OCI-LY7 (cell line): Measurements from ENCODE around the gene TAF4. TPM values are rescaled to one million over a fixed set of nuclear protein-coding genes. Genes with fewer than 3 reads are reported as not detected.

Source experiments
- BruUV-seq: library from RNA; stranded (reverse); fragments of 400-500 nt; replicated peaks from 2 replicates; lab custom pipeline; 2021; lab: Mats Ljungman, UMichigan
- CTCF ChIA-PET: fragments of 300-600 bp; sonication (Branson Sonifier 250); formaldehyde crosslinking; loops from one replicate; lab custom pipeline; 2022; ENCODE audit warnings: antibody characterized with exemption; ENCODE audit not compliant: unreplicated experiment; lab: Charles Lee
- POLR2A ChIA-PET: fragments of 300-600 bp; sonication (Branson Sonifier 250); formaldehyde crosslinking; loops from one replicate; lab custom pipeline; 2022; ENCODE audit warnings: antibody characterized with exemption; lab: Charles Lee
- DNase-seq: peaks from one replicate; pipeline ENCODE4 v3.0.0-alpha.2; 2015; ENCODE audit warnings: low spot score
- H2AFZ ChIP-seq: fragments of 200-600 bp; sonication (generic), shearing (Covaris generic); 2 replicates; pipeline ENCODE4 v1.6.1; 2014; ENCODE audit warnings: mild to moderate bottlenecking, antibody characterized with exemption, low read length, moderate library complexity
- H3K27ac ChIP-seq: fragments of 200-600 bp; sonication (generic); 2 replicates; pipeline ENCODE4 v1.5.1; 2014; ENCODE audit warnings: mixed run types, low read depth, mild to moderate bottlenecking, moderate library complexity, low read length, inconsistent platforms; ENCODE audit not compliant: poor library complexity, severe bottlenecking
- H3K36me3 ChIP-seq: fragments of 200-600 bp; sonication (generic); 2 replicates; pipeline ENCODE4 v1.6.1; 2014; ENCODE audit warnings: mild to moderate bottlenecking, antibody characterized with exemption, low read length, moderate library complexity, mixed read lengths; ENCODE audit not compliant: insufficient read depth
- H3K4me1 ChIP-seq: fragments of 200-600 bp; sonication (generic); 2 replicates; pipeline ENCODE4 v1.5.1; 2014; ENCODE audit warnings: mild to moderate bottlenecking, low read length; ENCODE audit not compliant: insufficient read depth, poor library complexity, severe bottlenecking
- H3K4me2 ChIP-seq: fragments of 200-600 bp; sonication (generic); 2 replicates; pipeline ENCODE4 v1.6.1; 2014; ENCODE audit warnings: mild to moderate bottlenecking, low read length
- H3K4me3 ChIP-seq: fragments of 200-600 bp; sonication (generic); 2 replicates; pipeline ENCODE4 v1.5.1; 2014; ENCODE audit warnings: mild to moderate bottlenecking, low read depth, low read length; ENCODE audit not compliant: poor library complexity, severe bottlenecking
- H3K79me2 ChIP-seq: fragments of 200-600 bp; sonication (generic); 2 replicates; pipeline ENCODE4 v1.6.1; 2016; ENCODE audit warnings: low read depth, mild to moderate bottlenecking, low read length, moderate library complexity, mixed read lengths; ENCODE audit not compliant: insufficient read depth
- H3K9me2 ChIP-seq: fragments of 200-600 bp; sonication (generic); 2 replicates; pipeline ENCODE4 v1.6.1; 2016; ENCODE audit warnings: mild to moderate bottlenecking, low read length, mixed read lengths; ENCODE audit not compliant: insufficient read depth
- H3K9me3 ChIP-seq: fragments of 200-600 bp; sonication (generic); 2 replicates; pipeline ENCODE4 v1.6.1; 2014; ENCODE audit warnings: mild to moderate bottlenecking, mixed run types, low read length, mixed read lengths
- H4K20me1 ChIP-seq: fragments of 200-600 bp; sonication (generic); 2 replicates; pipeline ENCODE4 v1.6.1; 2014; ENCODE audit warnings: mild to moderate bottlenecking, antibody characterized with exemption, low read length, moderate library complexity, mixed read lengths; ENCODE audit not compliant: insufficient read depth
- EZH2phosphoT487 ChIP-seq: fragments of 200-600 bp; sonication (generic); IDR thresholded peaks from 2 replicates; pipeline ENCODE4 v1.6.1; 2018; ENCODE audit warnings: low read depth, borderline replicate concordance, mild to moderate bottlenecking, mixed run types, antibody characterized with exemption, low read length, moderate library complexity, mixed read lengths
- intact Hi-C: fragments of 100-400 bp; cut with micrococcal nuclease; formaldehyde crosslinking; loops from one replicate; pipeline ENCODE4 v1.10.0; 2022; ENCODE audit not compliant: unreplicated experiment
- total RNA-seq, 2 experiments: library from RNA; depleted of rRNA in 1 of 2; stranded (reverse); fragments of >200 nt in 1 of 2; shearing (Covaris generic) in 1 of 2; gene quantifications; 2 replicates each; pipeline ENCODE4 v1.2.3, GENCODE V29; 2014 to 2022
- TF ChIP-seq, protein P1 (sequence below): fragments of 200-600 bp; sonication (generic); conservative IDR thresholded peaks from 2 replicates; pipeline ENCODE4 v1.5.1; 2014; ENCODE audit warnings: mild to moderate bottlenecking, antibody characterized with exemption, low read length, moderate library complexity, mixed read lengths

TAF4 gene
- total RNA-seq, 2 experiments from 2014 or later: 11.2 to 38.9 TPM

DNA sequence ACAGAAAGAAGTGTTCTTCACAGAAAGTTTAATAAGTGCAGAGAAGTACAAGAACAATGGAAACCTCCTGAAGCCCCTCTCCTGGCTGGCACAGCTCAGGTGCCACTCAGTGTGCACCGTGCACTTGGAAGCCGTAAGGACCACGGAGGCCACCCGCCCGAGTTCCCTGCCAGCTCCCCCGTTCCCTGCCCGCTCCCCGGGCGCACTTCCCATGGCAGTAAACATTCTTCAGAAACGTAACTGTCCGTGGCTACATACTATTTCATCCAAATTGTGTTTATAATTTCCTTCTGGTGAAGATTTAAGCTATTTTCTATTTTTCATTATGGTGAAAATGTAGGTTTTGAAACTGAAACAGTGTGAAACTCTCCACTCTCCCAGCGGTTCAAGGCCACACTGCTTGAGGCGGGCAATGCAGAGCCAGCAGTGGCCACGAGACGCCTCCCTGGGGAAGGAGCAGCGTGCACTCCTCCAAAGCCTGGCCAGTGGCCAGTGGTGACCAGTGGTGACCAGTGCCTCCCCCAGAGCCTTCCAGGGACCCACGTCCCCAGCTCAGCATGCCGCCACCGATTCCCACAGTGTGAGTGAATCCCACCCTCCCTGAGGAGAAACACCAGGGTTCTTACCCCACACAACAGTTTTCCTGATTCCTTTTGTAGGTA is 46.4 kb downstream of the TAF4 start:
- peaks cover 37% of the 10 kb centered on the region for H3K79me2 ChIP-seq
- no peak overlapping the region for H3K4me2 ChIP-seq
- ChIA-PET POLR2A (interaction anchor here (0.6 kb wide), 1 partner anchor 217 kb away, joined by 3 read pairs; no protein-coding TSS in a partner anchor), CTCF (no interaction called here)
- TF ChIP-seq, protein P1, sequence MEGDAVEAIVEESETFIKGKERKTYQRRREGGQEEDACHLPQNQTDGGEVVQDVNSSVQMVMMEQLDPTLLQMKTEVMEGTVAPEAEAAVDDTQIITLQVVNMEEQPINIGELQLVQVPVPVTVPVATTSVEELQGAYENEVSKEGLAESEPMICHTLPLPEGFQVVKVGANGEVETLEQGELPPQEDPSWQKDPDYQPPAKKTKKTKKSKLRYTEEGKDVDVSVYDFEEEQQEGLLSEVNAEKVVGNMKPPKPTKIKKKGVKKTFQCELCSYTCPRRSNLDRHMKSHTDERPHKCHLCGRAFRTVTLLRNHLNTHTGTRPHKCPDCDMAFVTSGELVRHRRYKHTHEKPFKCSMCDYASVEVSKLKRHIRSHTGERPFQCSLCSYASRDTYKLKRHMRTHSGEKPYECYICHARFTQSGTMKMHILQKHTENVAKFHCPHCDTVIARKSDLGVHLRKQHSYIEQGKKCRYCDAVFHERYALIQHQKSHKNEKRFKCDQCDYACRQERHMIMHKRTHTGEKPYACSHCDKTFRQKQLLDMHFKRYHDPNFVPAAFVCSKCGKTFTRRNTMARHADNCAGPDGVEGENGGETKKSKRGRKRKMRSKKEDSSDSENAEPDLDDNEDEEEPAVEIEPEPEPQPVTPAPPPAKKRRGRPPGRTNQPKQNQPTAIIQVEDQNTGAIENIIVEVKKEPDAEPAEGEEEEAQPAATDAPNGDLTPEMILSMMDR: no peak
- no peak for TF ChIP-seq EZH2phosphoT487
- DNase-seq: no peak
- no peaks in the 10 kb centered on the region for H3K9me3 ChIP-seq
- no peak overlapping the region for H3K4me3 ChIP-seq
- no peaks in the 10 kb centered on the region for H3K36me3 ChIP-seq
- H3K9me2 ChIP-seq: no peaks in the 10 kb centered on the region
- H3K27ac ChIP-seq: no peak overlapping the region
- no peaks in the 10 kb centered on the region for H3K4me1 ChIP-seq
- H2AFZ ChIP-seq: no peak overlapping the region
- no TSS peak for BruUV-seq
- H4K20me1 ChIP-seq: no peaks in the 10 kb centered on the region; the same call in 1 of the 2 replicates
- intact Hi-C loops: no loop called here

GRCh38 chr20:62018437-62019143 is 47.1 kb downstream of the TAF4 start:
- Histone ChIP-seq H4K20me1 (no peaks in the 10 kb centered on the region; the same call in 1 of the 2 replicates), H3K9me3 (no peaks in the 10 kb centered on the region), H3K27ac (no peak overlapping the region), H2AFZ (no peak overlapping the region), H3K4me3 (no peak overlapping the region), H3K36me3 (no peaks in the 10 kb centered on the region), H3K4me2 (no peak overlapping the region), H3K4me1 (no peaks in the 10 kb centered on the region), H3K9me2 (no peaks in the 10 kb centered on the region), H3K79me2 (peaks cover 31% of the 10 kb centered on the region)
- ChIA-PET POLR2A (interaction anchor here (0.6 kb wide), 1 partner anchor 218 kb away, joined by 3 read pairs; no protein-coding TSS in a partner anchor), CTCF (no interaction called here)
- BruUV-seq: no TSS peak
- no peak for DNase-seq
- intact Hi-C loops: no loop called here
- TF ChIP-seq, protein P1: no peak
- TF ChIP-seq EZH2phosphoT487: no peak
